Heart left ventricle (tissue), 16 donors: ENCODE results near the gene SOX30. TPM values are rescaled to one million over a fixed set of nuclear protein-coding genes. Genes with fewer than 3 reads are reported as not detected.

ENCODE experiments used
- ATAC-seq, 4 donors: fragments of 200-7000 bp; cut with Tn5 transposase; one replicate each; pipeline ENCODE4 v1.9.1; 2020 to 2022; ENCODE audit warnings: moderate library complexity in 4 of 4, mild to moderate bottlenecking in 3 of 4, moderate number of reproducible peaks in 1 of 4
- DNase-seq, 5 donors: peaks; one replicate each; pipeline ENCODE4 v3.0.0-alpha.2; 2020
- H3K27ac ChIP-seq, 12 donors: fragments of 200-600 bp; sonication (generic) in 4 of 12; one replicate each; pipeline versions ENCODE4 v1.5.0 to v1.8.0; 2016 to 2022; ENCODE audit warnings: mild to moderate bottlenecking in 2 of 12
- H3K27me3 ChIP-seq, 9 donors: fragments of 200-600 bp; sonication (generic) in 2 of 9; one replicate each; pipeline versions ENCODE4 v1.5.1 to v1.8.0; 2016 to 2022; ENCODE audit warnings: mild to moderate bottlenecking in 3 of 9
- H3K36me3 ChIP-seq, 9 donors: fragments of 200-600 bp; sonication (generic) in 2 of 9; one replicate each; pipeline versions ENCODE4 v1.5.0 to v1.8.0; 2018 to 2022; ENCODE audit warnings: mild to moderate bottlenecking in 2 of 9
- H3K4me1 ChIP-seq, 12 donors: fragments of 200-600 bp; sonication (generic) in 4 of 12; one replicate each; pipeline versions ENCODE4 v1.5.0 to v1.8.0; 2016 to 2022; ENCODE audit warnings: mild to moderate bottlenecking in 3 of 12
- H3K4me3 ChIP-seq, 12 donors: fragments of 200-600 bp; sonication (generic) in 4 of 12; one replicate each; pipeline versions ENCODE4 v1.5.0 to v1.8.0; 2017 to 2022; ENCODE audit warnings: mild to moderate bottlenecking in 9 of 12, moderate library complexity in 4 of 12
- H3K9me3 ChIP-seq, 12 donors: fragments of 200-600 bp; sonication (generic) in 4 of 12; one replicate each; pipeline versions ENCODE4 v1.5.0 to v1.8.0; 2016 to 2022; ENCODE audit warnings: mild to moderate bottlenecking in 1 of 12
- CTCF ChIP-seq, 12 donors: fragments of 200-600 bp; sonication (generic) in 4 of 12; IDR thresholded peaks; one replicate each; pipeline versions ENCODE4 v1.5.0 to v1.8.0; 2018 to 2022; ENCODE audit warnings: antibody characterized with exemption in 12 of 12, mild to moderate bottlenecking in 5 of 12
- POLR2A ChIP-seq, 2 donors: fragments of 450-650 bp; IDR thresholded peaks; one replicate each; pipeline ENCODE4 v1.6.1; 2017; ENCODE audit warnings: antibody characterized with exemption in 2 of 2, mild to moderate bottlenecking in 2 of 2, moderate library complexity in 2 of 2
- WGBS, 4 donors: extraction: QIAGEN DNeasy Blood & Tissue Kit in 2 of 4; methylation state at CpG; one replicate each; pipeline versions ENCODE4 v1.1.5 to v1.1.7; 2013 to 2018; 5-methylcytosine and 5-hydroxymethylcytosine counted together
- intact Hi-C, 10 donors: fragments of 100-400 bp; cut with DNase I; formaldehyde crosslinking; loops; one replicate each; pipeline versions ENCODE4 v1.11.1 to v1.14.2; 2022
- polyA plus RNA-seq, 2 donors: library from polyadenylated mRNA; stranded (reverse); fragments of 200-250 nt; gene quantifications; one replicate each; pipeline ENCODE4 v1.2.3, GENCODE V29; 2013
- total RNA-seq, 9 donors: library from RNA; depleted of rRNA in 2 of 9; stranded (reverse); fragments of >200 nt in 2 of 9; fragmentation: NEBNext Ultra II Directional in 3 of 9; extraction: Animal tissue kit (Norgen Biotek cat#: 25700) in 3 of 9; gene quantifications; one replicate each; pipeline versions ENCODE4 v1.1.0 to v1.2.4, GENCODE V29; 2016 to 2023
- donor health status: ischemic (EF 13 %, LVEDD 7.1; RV severe dilation, severe dysfunction).
- donor health status: healthy with polysubstance abuse.
- donor health status: DM: no; HTN: yes; CAD: no.
- donor health status: DM: no; HTN: no; CAD: no.
- donor health status: ischemic (EF 25% LVEDD 6.9; RV normal size, moderate dysfunction).
- donor health status: ischemic (EF 25% LVEDD 5.7; RV mildly dilated, moderate dysfunction).
- donor health status: healthy.
- donor health status: DM: yes; HTN: yes; CAD: no.
- donor health status: ischemic (EF 35%, LVEDD 5.7; RV mildly dilated, moderate dysfunction).
- donor health status: nonischemic (EF 11% LVEDD 7.7; RV severe dilation, severe dysfunction).
- donor health status: DM: yes; HTN: yes; CAD: no.
- donor health status: PGD.
- donor health status: ischemic (EF 29% LVEDD 5.4; RV normal size, mild dysfunction).
- donor health status: nonischemic (EF 23%, LVEDD 6.1; RV moderate dilation, normal function).

Gene SOX30
- total and polyA plus RNA-seq, 11 donors = 0.08 to 0.48 (median 0.14) TPM; not detected in 5

GRCh38 chr5:157658893-157659292 is 6.7 kb upstream of the SOX30 start:
- WGBS, 4 donors = 77 to 88% (median 82%) methylated on average over 1 of the region's 1 CpG

GRCh38 chr5:157657516-157657915 is 5.3 kb upstream of the SOX30 start:
- intact Hi-C loops = no loop called here
- Histone ChIP-seq H3K27me3 (no peaks in the 10 kb centered on the region), H3K9me3 (peaks cover 0 to 30% (median 10%) of the 10 kb centered on the region in 12 donors), H3K36me3 (no peaks in the 10 kb centered on the region), H3K4me1 (no peaks in the 10 kb centered on the region), H3K4me3 (no peak overlapping the region), H3K27ac (no peak overlapping the region)
- ATAC-seq (no peak), DNase-seq (no peak)
- 76 to 87% (median 83%) methylated on average over 2 of the region's 2 CpGs for WGBS, 4 donors
- no peak for TF ChIP-seq POLR2A (IDR thresholded peaks at IDR 0.05)
- no peak for TF ChIP-seq CTCF (IDR thresholded peaks at IDR 0.05)

More at GRCh38 chr5:157658893-157659292, 6.7 kb upstream of the SOX30 start:
- Histone ChIP-seq H3K4me1 (no peaks in the 10 kb centered on the region), H3K27ac (no peak overlapping the region), H3K36me3 (no peaks in the 10 kb centered on the region), H3K27me3 (no peaks in the 10 kb centered on the region), H3K9me3 (peaks cover 0 to 25% (median 10%) of the 10 kb centered on the region in 12 donors), H3K4me3 (no peak overlapping the region)
- no peak for DNase-seq
- ATAC-seq = no peak
- TF ChIP-seq CTCF (IDR thresholded peaks at IDR 0.05) (no peak), POLR2A (IDR thresholded peaks at IDR 0.05) (no peak)
- intact Hi-C loops = no loop called here

DNA sequence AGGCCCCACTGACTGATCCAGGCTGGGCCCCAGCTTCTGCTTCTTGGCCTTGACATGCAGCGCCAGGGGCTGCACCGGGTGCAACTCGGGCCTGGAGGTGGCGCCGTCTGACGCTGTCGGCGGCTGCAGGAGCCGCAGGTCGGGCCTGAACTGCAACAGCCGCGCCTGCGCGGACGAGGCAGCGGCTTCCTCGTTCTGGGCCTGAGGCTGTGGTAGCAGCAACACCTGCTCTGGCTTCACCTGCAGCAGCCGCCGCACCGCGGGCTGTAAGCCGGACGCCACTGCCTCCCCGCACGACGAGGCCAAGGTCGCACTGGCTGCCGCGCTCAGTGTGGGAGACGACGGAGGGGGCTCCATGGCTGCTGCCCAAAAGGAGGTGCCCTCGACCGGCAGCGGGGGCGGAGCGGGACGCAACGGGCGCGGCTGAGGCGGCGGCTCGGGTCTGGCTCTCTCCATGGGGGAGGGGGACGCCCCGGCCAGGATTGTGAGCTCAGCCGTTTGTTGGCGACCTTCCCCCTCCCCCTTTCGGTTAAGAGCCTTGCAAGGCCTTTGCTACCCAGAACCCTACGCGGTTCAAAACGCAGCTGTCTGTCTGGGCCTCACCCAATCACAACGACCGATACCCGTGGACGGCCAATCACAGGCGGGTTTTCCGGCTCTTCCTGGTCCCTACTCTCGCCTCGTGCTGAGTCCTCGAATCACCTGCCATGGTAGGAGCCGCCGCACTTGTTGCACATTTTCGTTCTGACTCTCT is 438 bp downstream of the SOX30 start:
- peaks cover 0 to 12% (median 0%) of the 10 kb centered on the region in 12 donors for H3K9me3 ChIP-seq
- H3K27ac ChIP-seq = peak overlapping the region in 1 of 12 donors; percentile 7
- intact Hi-C loops = no loop called here
- peak overlapping the region in 11 of 12 donors; percentile 23 to 64 (median 52) for H3K4me3 ChIP-seq
- peaks cover 0 to 7% (median 1%) of the 10 kb centered on the region in 12 donors for H3K4me1 ChIP-seq
- TF ChIP-seq POLR2A (IDR thresholded peaks at IDR 0.05) = no peak
- TF ChIP-seq CTCF (IDR thresholded peaks at IDR 0.05) = peak in 6 of 12 donors; percentile 20 to 46 (median 26)
- peak in 3 of 4 donors; percentile 75 to 98 (median 94) for ATAC-seq
- no peaks in the 10 kb centered on the region for H3K36me3 ChIP-seq
- peak; percentile 53 to 87 (median 75) for DNase-seq
- WGBS, 4 donors = 20 to 62% (median 28%) methylated on average over 21 to 63 of the region's 63 CpGs
- peaks cover 0 to 5% (median 0%) of the 10 kb centered on the region in 9 donors for H3K27me3 ChIP-seq

DNA sequence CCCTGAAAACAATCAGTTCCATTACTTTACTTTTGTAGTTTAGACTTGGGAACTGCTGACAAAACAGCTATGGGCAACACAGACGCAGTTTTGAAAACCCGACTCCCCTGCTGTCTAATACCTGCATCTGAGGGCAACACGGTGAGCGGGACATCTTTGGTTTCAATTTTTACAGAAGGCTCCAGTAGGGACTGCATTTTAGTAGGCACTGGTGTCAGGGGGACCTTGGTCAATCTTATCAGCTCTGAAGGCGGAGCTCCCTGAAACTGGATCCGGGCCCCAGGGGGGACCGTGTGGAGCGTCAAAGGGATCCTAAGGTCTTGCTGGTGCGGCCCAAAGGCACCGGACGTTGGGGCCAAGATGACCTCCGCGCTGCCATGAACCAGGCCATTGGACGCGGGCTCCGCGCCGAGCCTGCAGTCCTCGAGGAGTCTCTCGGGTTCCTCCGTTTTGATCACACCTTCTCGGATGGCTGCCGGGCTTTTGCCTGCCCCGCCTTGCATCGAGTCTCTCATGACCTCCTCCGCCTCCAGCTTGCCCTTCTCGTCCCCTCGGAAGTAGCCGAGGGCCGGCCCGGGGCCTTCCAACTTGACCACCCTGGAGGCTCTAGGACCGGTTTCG is 1.1 kb downstream of the SOX30 start:
- TF ChIP-seq POLR2A (IDR thresholded peaks at IDR 0.05) (no peak), CTCF (IDR thresholded peaks at IDR 0.05) (no peak)
- H3K27me3 ChIP-seq = peaks cover 0 to 5% (median 0%) of the 10 kb centered on the region in 9 donors
- DNase-seq (peak in 1 of 5 donors; percentile 22), ATAC-seq (peak in 2 of 4 donors; percentile 24 to 34)
- intact Hi-C loops = no loop called here
- no peak overlapping the region for H3K27ac ChIP-seq
- 70 to 83% (median 73%) methylated on average over 28 to 33 of the region's 33 CpGs for WGBS, 4 donors
- peaks cover 0 to 7% (median 1%) of the 10 kb centered on the region in 12 donors for H3K4me1 ChIP-seq
- peak overlapping the region in 8 of 12 donors; percentile 41 to 64 (median 54) for H3K4me3 ChIP-seq
- H3K36me3 ChIP-seq = no peaks in the 10 kb centered on the region
- H3K9me3 ChIP-seq = peaks cover 0 to 6% (median 0%) of the 10 kb centered on the region in 12 donors
